Common myeloid progenitor, CD34-positive (primary cell): ENCODE results near the gene PRICKLE3.

Experiments
- CTCF ChIA-PET: fragments of 350-600 bp; sonication (Branson Sonifier 250); formaldehyde crosslinking; loops from one replicate; lab custom pipeline; 2021; ENCODE audit warnings: antibody characterized with exemption; lab: Charles Lee
- POLR2A ChIA-PET: fragments of 350-600 bp; sonication (Branson Sonifier 250); formaldehyde crosslinking; loops from one replicate; lab custom pipeline; 2021; ENCODE audit warnings: antibody characterized with exemption; lab: Charles Lee
- DNase-seq, 3 donors: peaks; one replicate each; pipeline versions ENCODE4 v3.0.0 to v3.0.0-alpha.2; 2013
- H3K27ac ChIP-seq, 2 experiments: 1 replicate in 1 of 2; 2 replicates in 1 of 2; pipeline ENCODE4 v1.7.0; 2013; ENCODE audit warnings: inconsistent platforms in 2 of 2, low read length in 2 of 2, mild to moderate bottlenecking in 2 of 2, low read depth in 1 of 2, moderate library complexity in 1 of 2; ENCODE audit not compliant: severe bottlenecking in 2 of 2, insufficient read depth in 1 of 2, poor library complexity in 1 of 2
- H3K27me3 ChIP-seq, 5 experiments: replicated peaks in 2 of 5; 1 replicate in 3 of 5; 2 replicates in 2 of 5; pipeline versions ENCODE4 v1.6.1 to v1.7.0; 2013; ENCODE audit warnings: low read length in 4 of 5, mild to moderate bottlenecking in 2 of 5, moderate library complexity in 2 of 5, inconsistent platforms in 1 of 5; ENCODE audit not compliant: insufficient read depth in 5 of 5, control insufficient read depth in 4 of 5
- H3K36me3 ChIP-seq, 4 experiments: 1 replicate in 2 of 4; 2 replicates in 2 of 4; pipeline versions ENCODE4 v1.6.1 to v1.7.0; 2013; ENCODE audit warnings: low read length in 3 of 4, control low read depth in 1 of 4, mild to moderate bottlenecking in 1 of 4; ENCODE audit not compliant: control insufficient read depth in 4 of 4, insufficient read depth in 4 of 4
- H3K4me1 ChIP-seq, 4 experiments: 1 replicate in 3 of 4; 2 replicates in 1 of 4; pipeline versions ENCODE4 v1.6.1 to v1.7.1; 2013; ENCODE audit warnings: low read length in 3 of 4, mild to moderate bottlenecking in 3 of 4, control low read depth in 1 of 4, inconsistent platforms in 1 of 4, moderate library complexity in 1 of 4; ENCODE audit not compliant: control insufficient read depth in 4 of 4, insufficient read depth in 4 of 4; ENCODE audit errors: control extremely low read depth in 1 of 4
- H3K4me3 ChIP-seq, 7 experiments: 1 replicate in 4 of 7; 2 replicates in 3 of 7; pipeline versions ENCODE4 v1.5.1 to v1.7.0; 2013; ENCODE audit warnings: mild to moderate bottlenecking in 7 of 7, low read length in 6 of 7, moderate library complexity in 6 of 7, inconsistent platforms in 2 of 7, low read depth in 2 of 7, control low read depth in 1 of 7; ENCODE audit not compliant: insufficient read depth in 4 of 7, control insufficient read depth in 1 of 7; ENCODE audit errors: extremely low read depth in 1 of 7
- H3K9me3 ChIP-seq, 5 experiments: 1 replicate in 4 of 5; 2 replicates in 1 of 5; pipeline versions ENCODE4 v1.6.1 to v1.7.1; 2013; ENCODE audit warnings: low read length in 4 of 5, mild to moderate bottlenecking in 2 of 5, inconsistent platforms in 1 of 5, low read depth in 1 of 5, moderate library complexity in 1 of 5; ENCODE audit not compliant: control insufficient read depth in 4 of 5, insufficient read depth in 2 of 5; ENCODE audit errors: control extremely low read depth in 1 of 5
- WGBS: methylation state at CpG from one replicate; pipeline ENCODE4 v1.1.5; 2013; ENCODE audit not compliant: insufficient coverage; 5-methylcytosine and 5-hydroxymethylcytosine counted together

PRICKLE3 gene

DNA sequence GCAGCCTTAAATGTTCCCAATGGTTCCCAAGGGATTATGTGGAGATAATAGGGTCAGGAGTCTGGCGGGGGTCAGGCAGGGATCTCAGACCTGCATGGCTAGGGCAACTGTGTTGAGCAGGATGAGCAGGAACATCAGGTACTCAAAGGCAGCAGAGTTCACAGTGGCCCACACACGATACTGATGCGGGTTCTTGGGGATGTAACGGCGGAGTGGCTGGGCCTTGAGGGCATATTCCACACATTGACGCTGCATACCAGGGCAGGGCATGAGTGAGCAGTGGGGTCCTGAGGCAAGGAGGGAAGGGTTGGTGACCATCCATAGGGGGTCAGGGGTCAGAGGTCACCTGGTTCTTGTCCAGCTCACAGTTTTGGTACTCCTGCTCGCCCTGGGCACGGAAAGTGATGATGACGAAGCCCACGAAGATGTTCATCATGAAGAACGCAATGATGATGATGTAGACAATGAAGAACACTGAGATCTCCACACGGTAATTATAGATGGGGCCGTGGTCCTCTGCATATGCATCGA, 28.9 kb upstream of the PRICKLE3 start:
- H3K27ac ChIP-seq = no peak overlapping the region
- no peaks in the 10 kb centered on the region for H3K4me1 ChIP-seq
- POLR2A ChIA-PET = no interaction called here
- no peaks in the 10 kb centered on the region for H3K9me3 ChIP-seq
- 85% methylated on average over 14 of the region's 14 CpGs for WGBS
- no peaks in the 10 kb centered on the region for H3K27me3 ChIP-seq
- no peak overlapping the region for H3K4me3 ChIP-seq
- DNase-seq = no peak
- no peaks in the 10 kb centered on the region for H3K36me3 ChIP-seq
- CTCF ChIA-PET = no interaction called here

DNA sequence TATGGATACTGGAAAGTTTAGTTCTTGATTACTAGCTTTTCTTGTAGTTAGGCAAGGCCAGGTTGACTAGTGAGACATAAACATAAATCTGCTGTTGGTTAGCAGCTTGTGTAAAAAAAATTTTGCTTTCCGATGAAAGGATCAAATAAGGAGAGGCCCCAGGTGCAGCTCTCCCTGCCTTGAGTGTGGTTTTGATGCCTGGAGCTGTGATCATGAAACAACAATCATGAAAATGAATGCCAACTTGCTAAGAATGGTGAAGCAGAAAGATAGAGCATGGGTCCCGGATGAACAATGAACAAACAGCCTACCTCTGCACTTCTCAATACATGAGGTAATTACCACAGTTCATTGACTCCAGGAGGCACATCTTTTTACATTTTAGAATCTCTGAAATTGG, 28.2 kb upstream of the PRICKLE3 start:
- DNase-seq = no peak
- Histone ChIP-seq H3K36me3 (no peaks in the 10 kb centered on the region), H3K27ac (no peak overlapping the region), H3K9me3 (no peaks in the 10 kb centered on the region), H3K4me1 (peaks cover 0 to 1% (median 0%) of the 10 kb centered on the region in 4 experiments), H3K4me3 (no peak overlapping the region), H3K27me3 (no peaks in the 10 kb centered on the region)
- CTCF ChIA-PET = no interaction called here
- WGBS = 93% methylated on average over 2 of the region's 2 CpGs
- POLR2A ChIA-PET = no interaction called here

DNA sequence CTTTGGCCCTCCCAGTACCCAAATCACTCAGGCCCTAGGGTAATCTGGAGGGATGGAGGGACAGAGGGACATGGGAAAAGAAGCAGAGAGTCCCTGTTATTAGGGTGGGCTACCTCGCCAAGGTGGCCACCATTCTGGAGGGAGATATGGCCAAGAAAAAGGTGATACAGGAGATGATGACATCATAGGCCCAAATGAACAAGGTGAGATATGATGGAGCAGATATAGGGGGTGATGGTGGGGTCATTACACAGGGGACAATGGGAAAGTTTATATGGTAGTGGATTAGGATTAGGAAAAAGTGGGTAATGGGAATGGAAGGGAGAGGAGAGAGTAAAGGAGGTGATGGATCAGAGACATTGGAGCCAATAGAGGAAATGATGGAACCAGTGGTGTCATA, 26.7 kb upstream of the PRICKLE3 start:
- Histone ChIP-seq H3K36me3 (no peaks in the 10 kb centered on the region), H3K4me1 (peaks cover 0 to 3% (median 1%) of the 10 kb centered on the region in 4 experiments), H3K27me3 (no peaks in the 10 kb centered on the region), H3K27ac (no peak overlapping the region), H3K4me3 (no peak overlapping the region), H3K9me3 (no peaks in the 10 kb centered on the region)
- ChIA-PET POLR2A (no interaction called here), CTCF (no interaction called here)
- DNase-seq = no peak
- 50% methylated on average over 1 of the region's 1 CpG for WGBS

DNA sequence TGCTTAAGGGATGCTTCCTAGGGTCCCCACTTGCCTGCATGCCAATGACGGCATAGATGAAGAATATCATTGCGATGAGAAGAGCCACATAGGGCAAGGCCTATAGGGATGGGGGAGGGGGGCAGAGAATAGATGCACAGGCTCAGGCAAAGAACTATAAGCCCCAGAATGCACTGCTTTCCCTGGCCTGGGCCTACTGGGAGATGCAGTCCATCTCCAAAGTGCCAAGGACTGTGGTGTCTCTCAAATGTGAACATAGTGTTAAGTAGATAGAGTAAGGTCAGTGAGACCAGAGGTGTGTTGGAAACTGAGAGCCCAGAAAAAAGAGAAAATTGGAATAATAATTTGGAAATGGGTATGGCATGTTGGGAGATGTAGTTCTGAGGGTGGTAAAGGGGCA, 26.0 kb upstream of the PRICKLE3 start:
- no peaks in the 10 kb centered on the region for H3K27me3 ChIP-seq
- ChIA-PET CTCF (no interaction called here), POLR2A (no interaction called here)
- no peak overlapping the region for H3K27ac ChIP-seq
- no peak overlapping the region for H3K4me3 ChIP-seq
- WGBS = 83% methylated on average over 2 of the region's 2 CpGs
- DNase-seq = no peak
- no peaks in the 10 kb centered on the region for H3K9me3 ChIP-seq
- H3K4me1 ChIP-seq = peaks cover 0 to 3% (median 1%) of the 10 kb centered on the region in 4 experiments
- no peaks in the 10 kb centered on the region for H3K36me3 ChIP-seq

DNA sequence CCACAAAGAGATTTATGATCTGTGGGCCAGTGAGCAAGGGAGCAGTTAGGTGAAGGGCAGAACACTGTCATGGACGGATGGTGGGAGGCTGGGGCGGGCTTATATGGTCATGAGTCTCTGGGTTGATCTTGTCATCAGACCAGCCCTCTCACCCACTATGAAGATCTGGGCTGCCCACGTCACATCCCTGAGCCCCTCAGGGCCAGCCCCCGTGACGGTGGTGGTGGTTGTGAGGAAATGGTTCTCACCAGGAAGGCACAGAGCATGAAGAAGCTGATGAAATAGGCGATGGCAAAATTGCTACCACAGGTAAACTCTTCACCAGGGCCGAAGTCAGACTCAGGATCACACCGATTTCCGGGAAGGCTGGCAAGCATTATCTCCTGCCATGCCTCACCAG, 24.9 kb upstream of the PRICKLE3 start:
- Histone ChIP-seq H3K27ac (no peak overlapping the region), H3K9me3 (no peaks in the 10 kb centered on the region), H3K4me1 (peaks cover 0 to 3% (median 1%) of the 10 kb centered on the region in 4 experiments), H3K27me3 (no peaks in the 10 kb centered on the region), H3K36me3 (no peaks in the 10 kb centered on the region), H3K4me3 (no peak overlapping the region)
- ChIA-PET POLR2A (no interaction called here), CTCF (no interaction called here)
- no peak for DNase-seq
- 91% methylated on average over 4 of the region's 9 CpGs for WGBS

DNA sequence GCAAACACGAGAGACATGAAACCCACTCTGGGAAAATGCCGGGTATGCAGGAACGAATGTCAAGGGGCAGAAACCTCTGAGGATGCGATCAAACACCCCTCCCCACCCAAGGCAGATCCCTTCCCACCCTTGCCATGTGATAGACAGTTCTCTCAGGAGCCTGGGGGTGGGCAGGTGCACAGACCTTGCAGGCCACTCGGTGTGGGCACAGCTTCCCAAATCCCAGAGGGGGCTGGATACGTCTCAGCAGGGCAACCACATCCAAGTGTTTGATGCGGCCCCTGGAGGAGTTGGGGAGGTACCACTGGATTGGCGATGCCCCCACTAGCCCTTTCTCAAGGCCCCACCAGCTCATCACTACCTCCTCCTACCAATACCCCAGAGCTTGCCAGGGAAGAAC, 24.2 kb upstream of the PRICKLE3 start:
- CTCF ChIA-PET = interaction anchor here (1.4 kb wide), 1 partner anchor 20 kb away, joined by 3 read pairs; no protein-coding TSS in a partner anchor
- WGBS = 86% methylated on average over 4 of the region's 8 CpGs
- no peaks in the 10 kb centered on the region for H3K9me3 ChIP-seq
- no peak for DNase-seq
- peaks cover 0 to 1% (median 0%) of the 10 kb centered on the region in 5 experiments for H3K27me3 ChIP-seq
- H3K36me3 ChIP-seq = no peaks in the 10 kb centered on the region
- no peak overlapping the region for H3K4me3 ChIP-seq
- POLR2A ChIA-PET = no interaction called here
- no peak overlapping the region for H3K27ac ChIP-seq
- H3K4me1 ChIP-seq = peaks cover 0 to 3% (median 1%) of the 10 kb centered on the region in 4 experiments

DNA sequence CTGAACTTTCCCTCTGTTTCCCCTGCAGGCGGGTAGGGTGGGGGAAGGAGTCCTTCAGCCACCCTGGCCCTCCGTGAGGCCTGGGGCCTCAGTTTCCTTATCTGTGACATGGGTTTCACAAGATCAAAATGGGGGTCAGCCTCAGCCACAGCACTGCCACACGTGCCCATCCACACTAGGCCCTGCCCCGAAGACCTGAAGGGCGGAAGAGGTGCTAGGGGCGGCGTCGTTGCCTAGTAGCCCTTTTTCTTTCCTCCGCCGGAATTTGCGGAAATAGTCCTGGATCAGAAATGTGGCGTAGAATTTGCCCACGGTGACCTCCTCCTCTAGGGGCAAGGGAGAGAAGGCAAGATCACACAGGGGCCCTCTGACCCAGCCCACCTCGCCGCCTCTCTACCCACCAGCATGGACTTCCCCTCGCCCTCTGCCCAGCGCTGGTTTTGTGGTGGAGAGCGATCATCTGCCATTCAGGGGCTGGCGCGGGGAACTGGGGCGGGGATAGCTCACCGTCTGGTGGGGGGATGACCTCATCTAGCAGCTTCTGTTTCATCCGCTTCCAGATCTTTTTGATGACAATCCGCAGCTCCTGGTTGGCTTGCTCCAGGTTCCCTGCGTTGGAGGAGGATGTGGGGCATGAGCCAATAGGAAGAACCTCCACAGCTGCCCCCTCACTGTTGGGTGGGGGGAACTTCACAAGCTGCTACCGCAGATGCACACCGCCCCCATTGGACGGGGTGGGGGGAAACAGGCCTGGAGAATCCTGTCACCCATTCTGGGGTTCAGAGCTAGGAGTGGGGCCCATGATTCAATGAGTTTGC, 23.5 kb upstream of the PRICKLE3 start:
- CTCF ChIA-PET = interaction anchor here (1.4 to 2.2 kb wide), 2 partner anchors 17 to 20 kb away, joined by 3 to 6 read pairs; no protein-coding TSS in a partner anchor
- WGBS = 61% methylated on average over 23 of the region's 28 CpGs
- DNase-seq = peak; percentile 43 to 77 (median 73)
- Histone ChIP-seq H3K27ac (no peak overlapping the region), H3K4me1 (peaks cover 0 to 3% (median 1%) of the 10 kb centered on the region in 4 experiments), H3K9me3 (no peaks in the 10 kb centered on the region), H3K27me3 (peaks cover 0 to 4% (median 0%) of the 10 kb centered on the region in 5 experiments), H3K36me3 (no peaks in the 10 kb centered on the region), H3K4me3 (peak overlapping the region in 3 of 7 experiments; percentile 32 to 62 (median 42))
- POLR2A ChIA-PET = no interaction called here
